ENCODE measurements around the gene PPP4R3B.

The PPP4R3B gene

GRCh38 chr2:55511508-55512124 lies 105.8 kb downstream of the PPP4R3B start:
- peak; percentile 89 for ATAC-seq
- TF ChIP-seq OSR1 (CRISPR knock-in tag; IDR thresholded peaks at IDR 0.05) (no peak), GLIS3 (CRISPR knock-in tag; IDR thresholded peaks at IDR 0.05) (no peak), ISL1 (CRISPR knock-in tag; IDR thresholded peaks at IDR 0.05) (no peak), TCF4 (CRISPR knock-in tag; IDR thresholded peaks at IDR 0.05; ENCODE audit: borderline replicate concordance) (no peak), ARNTL (CRISPR knock-in tag; IDR thresholded peaks at IDR 0.05; ENCODE audit: borderline replicate concordance, low read depth) (no peak), RARB (CRISPR knock-in tag; IDR thresholded peaks at IDR 0.05) (no peak), TOX (CRISPR knock-in tag; IDR thresholded peaks at IDR 0.05; ENCODE audit: borderline replicate concordance) (no peak), ZC3H10 (CRISPR knock-in tag; IDR thresholded peaks at IDR 0.05) (no peak), CSDC2 (CRISPR knock-in tag; IDR thresholded peaks at IDR 0.05) (no peak), PPARA (CRISPR knock-in tag; IDR thresholded peaks at IDR 0.05; ENCODE audit: borderline replicate concordance) (no peak), ZFP30 (CRISPR knock-in tag; IDR thresholded peaks at IDR 0.05) (no peak), SNAI2 (CRISPR knock-in tag; IDR thresholded peaks at IDR 0.05) (no peak)
- TF ChIP-seq, protein P1, sequence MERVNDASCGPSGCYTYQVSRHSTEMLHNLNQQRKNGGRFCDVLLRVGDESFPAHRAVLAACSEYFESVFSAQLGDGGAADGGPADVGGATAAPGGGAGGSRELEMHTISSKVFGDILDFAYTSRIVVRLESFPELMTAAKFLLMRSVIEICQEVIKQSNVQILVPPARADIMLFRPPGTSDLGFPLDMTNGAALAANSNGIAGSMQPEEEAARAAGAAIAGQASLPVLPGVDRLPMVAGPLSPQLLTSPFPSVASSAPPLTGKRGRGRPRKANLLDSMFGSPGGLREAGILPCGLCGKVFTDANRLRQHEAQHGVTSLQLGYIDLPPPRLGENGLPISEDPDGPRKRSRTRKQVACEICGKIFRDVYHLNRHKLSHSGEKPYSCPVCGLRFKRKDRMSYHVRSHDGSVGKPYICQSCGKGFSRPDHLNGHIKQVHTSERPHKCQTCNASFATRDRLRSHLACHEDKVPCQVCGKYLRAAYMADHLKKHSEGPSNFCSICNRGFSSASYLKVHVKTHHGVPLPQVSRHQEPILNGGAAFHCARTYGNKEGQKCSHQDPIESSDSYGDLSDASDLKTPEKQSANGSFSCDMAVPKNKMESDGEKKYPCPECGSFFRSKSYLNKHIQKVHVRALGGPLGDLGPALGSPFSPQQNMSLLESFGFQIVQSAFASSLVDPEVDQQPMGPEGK (CRISPR knock-in tag; IDR thresholded peaks at IDR 0.05; ENCODE audit: borderline replicate concordance) = no peak

DNA sequence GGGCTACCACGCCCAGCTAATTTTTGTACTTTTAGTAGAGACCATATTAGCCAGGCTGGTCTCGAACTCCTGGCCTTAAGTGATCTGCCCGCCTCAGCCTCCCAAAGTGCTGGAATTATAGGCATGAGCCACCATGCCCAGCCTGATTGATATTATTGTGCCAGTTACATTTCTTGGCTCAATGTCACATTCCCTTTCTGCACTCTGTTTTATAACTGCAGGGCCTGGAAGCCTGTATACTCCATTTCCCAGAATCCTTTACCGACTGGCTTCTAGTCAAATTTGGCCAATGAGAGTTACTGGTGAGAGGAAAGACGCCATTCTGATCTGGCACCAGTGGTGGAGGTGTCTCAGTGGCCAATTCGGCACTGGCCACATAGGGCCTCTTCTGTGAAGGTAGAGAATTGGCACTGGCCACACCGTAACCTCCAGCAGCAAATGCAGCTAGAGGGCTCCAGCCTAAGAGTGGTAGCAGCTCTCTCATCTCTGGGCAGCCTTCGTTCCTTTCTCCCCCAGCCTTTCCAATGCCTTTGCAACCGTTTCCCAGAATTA lies 114.8 kb downstream of the PPP4R3B start:
- TF ChIP-seq ZNF8 (CRISPR knock-in tag; IDR thresholded peaks at IDR 0.05) (no peak), RARB (CRISPR knock-in tag; IDR thresholded peaks at IDR 0.05) (no peak), ARNTL (CRISPR knock-in tag; IDR thresholded peaks at IDR 0.05; ENCODE audit: borderline replicate concordance, low read depth) (no peak), GLIS3 (CRISPR knock-in tag; IDR thresholded peaks at IDR 0.05) (no peak), CSRNP3 (CRISPR knock-in tag; IDR thresholded peaks at IDR 0.05) (no peak), CREB5 (CRISPR knock-in tag; IDR thresholded peaks at IDR 0.05; ENCODE audit: low read depth) (no peak), ZC3H10 (CRISPR knock-in tag; IDR thresholded peaks at IDR 0.05) (no peak)
- TF ChIP-seq, protein P2, sequence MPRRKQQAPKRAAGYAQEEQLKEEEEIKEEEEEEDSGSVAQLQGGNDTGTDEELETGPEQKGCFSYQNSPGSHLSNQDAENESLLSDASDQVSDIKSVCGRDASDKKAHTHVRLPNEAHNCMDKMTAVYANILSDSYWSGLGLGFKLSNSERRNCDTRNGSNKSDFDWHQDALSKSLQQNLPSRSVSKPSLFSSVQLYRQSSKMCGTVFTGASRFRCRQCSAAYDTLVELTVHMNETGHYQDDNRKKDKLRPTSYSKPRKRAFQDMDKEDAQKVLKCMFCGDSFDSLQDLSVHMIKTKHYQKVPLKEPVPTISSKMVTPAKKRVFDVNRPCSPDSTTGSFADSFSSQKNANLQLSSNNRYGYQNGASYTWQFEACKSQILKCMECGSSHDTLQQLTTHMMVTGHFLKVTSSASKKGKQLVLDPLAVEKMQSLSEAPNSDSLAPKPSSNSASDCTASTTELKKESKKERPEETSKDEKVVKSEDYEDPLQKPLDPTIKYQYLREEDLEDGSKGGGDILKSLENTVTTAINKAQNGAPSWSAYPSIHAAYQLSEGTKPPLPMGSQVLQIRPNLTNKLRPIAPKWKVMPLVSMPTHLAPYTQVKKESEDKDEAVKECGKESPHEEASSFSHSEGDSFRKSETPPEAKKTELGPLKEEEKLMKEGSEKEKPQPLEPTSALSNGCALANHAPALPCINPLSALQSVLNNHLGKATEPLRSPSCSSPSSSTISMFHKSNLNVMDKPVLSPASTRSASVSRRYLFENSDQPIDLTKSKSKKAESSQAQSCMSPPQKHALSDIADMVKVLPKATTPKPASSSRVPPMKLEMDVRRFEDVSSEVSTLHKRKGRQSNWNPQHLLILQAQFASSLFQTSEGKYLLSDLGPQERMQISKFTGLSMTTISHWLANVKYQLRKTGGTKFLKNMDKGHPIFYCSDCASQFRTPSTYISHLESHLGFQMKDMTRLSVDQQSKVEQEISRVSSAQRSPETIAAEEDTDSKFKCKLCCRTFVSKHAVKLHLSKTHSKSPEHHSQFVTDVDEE (CRISPR knock-in tag; IDR thresholded peaks at IDR 0.05) = no peak
- no peak for ATAC-seq

- ATAC-seq = peak; percentile 60
- TF ChIP-seq RARB (CRISPR knock-in tag; IDR thresholded peaks at IDR 0.05) (no peak), SNAI2 (CRISPR knock-in tag; IDR thresholded peaks at IDR 0.05) (no peak), CREB5 (CRISPR knock-in tag; IDR thresholded peaks at IDR 0.05; ENCODE audit: low read depth) (no peak), OSR1 (CRISPR knock-in tag; IDR thresholded peaks at IDR 0.05) (no peak), ISL1 (CRISPR knock-in tag; IDR thresholded peaks at IDR 0.05) (no peak), ZNF565 (CRISPR knock-in tag; conservative IDR thresholded peaks at IDR 0.05; ENCODE audit: low read depth) (no peak), BACH2 (CRISPR knock-in tag; IDR thresholded peaks at IDR 0.05; ENCODE audit: borderline replicate concordance) (no peak), ESRRG (CRISPR knock-in tag; IDR thresholded peaks at IDR 0.05) (no peak), PPARA (CRISPR knock-in tag; IDR thresholded peaks at IDR 0.05; ENCODE audit: borderline replicate concordance) (no peak), ZFP3 (CRISPR knock-in tag; IDR thresholded peaks at IDR 0.05) (no peak), CSDC2 (CRISPR knock-in tag; IDR thresholded peaks at IDR 0.05) (no peak), ZC3H10 (CRISPR knock-in tag; IDR thresholded peaks at IDR 0.05) (no peak)
- TF ChIP-seq, protein P2 (CRISPR knock-in tag; IDR thresholded peaks at IDR 0.05) = no peak
- TF ChIP-seq, protein P3, sequence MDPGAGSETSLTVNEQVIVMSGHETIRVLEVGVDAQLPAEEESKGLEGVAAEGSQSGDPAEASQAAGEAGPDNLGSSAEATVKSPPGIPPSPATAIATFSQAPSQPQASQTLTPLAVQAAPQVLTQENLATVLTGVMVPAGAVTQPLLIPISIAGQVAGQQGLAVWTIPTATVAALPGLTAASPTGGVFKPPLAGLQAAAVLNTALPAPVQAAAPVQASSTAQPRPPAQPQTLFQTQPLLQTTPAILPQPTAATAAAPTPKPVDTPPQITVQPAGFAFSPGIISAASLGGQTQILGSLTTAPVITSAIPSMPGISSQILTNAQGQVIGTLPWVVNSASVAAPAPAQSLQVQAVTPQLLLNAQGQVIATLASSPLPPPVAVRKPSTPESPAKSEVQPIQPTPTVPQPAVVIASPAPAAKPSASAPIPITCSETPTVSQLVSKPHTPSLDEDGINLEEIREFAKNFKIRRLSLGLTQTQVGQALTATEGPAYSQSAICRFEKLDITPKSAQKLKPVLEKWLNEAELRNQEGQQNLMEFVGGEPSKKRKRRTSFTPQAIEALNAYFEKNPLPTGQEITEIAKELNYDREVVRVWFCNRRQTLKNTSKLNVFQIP (CRISPR knock-in tag; IDR thresholded peaks at IDR 0.05; ENCODE audit: borderline replicate concordance, low read depth) = no peak
These were observed 117.4 kb downstream of the PPP4R3B start for GRCh38 chr2:55500025-55500424.

All from SK-N-SH treated with all-trans-retinoic acid at 6 μM for 48 hours (cell line).